ENCODE data around the gene NUDT8. TPM values are rescaled to one million over a fixed set of nuclear protein-coding genes. Genes with fewer than 3 reads are reported as not detected.
A peak's percentile ranks its signal among the peaks of the same experiment; 100 is the strongest.

The NUDT8 gene
- total and polyA plus RNA-seq, 2 experiments from 2014 or later = 5.0 to 15.1 TPM

DNA sequence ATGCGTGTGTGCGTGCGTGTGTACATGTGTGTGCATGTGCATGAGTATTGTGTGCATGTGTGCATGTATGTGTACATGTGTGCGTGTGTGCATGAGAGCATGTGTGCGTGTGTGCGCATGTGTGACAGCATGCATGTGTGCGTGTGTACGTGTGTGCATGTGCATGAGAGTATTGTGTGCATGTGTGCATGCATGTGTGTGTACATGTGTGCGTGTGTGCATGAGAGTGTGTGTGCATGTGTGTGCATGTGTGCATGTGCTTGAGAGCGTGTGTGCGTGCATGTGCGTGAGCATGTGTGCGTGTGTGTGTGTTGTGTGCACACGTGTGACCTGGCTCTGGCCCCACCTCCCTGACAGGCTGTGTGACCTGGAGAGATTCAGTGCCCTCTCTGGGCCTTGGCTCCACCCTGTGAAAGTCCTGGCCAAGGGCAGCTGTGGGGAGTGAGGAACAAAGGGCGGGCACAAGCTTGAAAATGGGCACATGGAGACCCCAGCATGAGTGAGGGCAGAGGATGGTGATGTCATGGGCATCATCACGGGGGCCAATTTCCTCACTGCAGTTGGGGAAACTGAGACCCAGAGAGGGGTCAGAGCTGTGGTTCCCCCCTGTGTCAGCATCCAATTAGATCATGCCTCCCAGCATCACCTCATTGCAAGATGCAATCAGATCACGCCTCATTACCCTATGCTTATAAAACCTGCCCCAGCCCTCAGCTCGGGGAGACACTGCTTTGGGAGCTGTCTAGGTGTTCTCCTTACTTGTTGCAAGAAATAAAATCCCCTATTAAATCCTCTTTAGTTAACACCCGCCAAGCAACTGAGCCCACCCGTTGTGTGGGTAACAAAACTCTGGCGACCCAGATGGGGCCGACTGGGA is 20.1 kb upstream of the NUDT8 start:
- no peak for DNase-seq (ENCODE audit: low spot score)
- Mint-ChIP-seq H3K27ac (no peak overlapping the region), H3K27me3 (ENCODE audit: insufficient read depth, low read depth, poor library complexity) (peaks cover 12% of the 10 kb centered on the region), H3K4me3 (no peak overlapping the region), H3K9me3 (peaks cover 5% of the 10 kb centered on the region; the same call in 2 of the 3 replicates), H3K4me1 (peaks cover 7% of the 10 kb centered on the region; the same call in 2 of the 3 replicates), H3K36me3 (ENCODE audit: low read depth) (no peaks in the 10 kb centered on the region)
- Histone ChIP-seq H3K4me2 (no peak overlapping the region), H3K79me2 (replicated peaks; ENCODE audit: insufficient read depth) (no peaks in the 10 kb centered on the region), H3K27ac (ENCODE audit: low read depth) (no peak overlapping the region), H2AFZ (peak overlapping the region; percentile 98), H3K9me2 (ENCODE audit: insufficient read depth) (no peaks in the 10 kb centered on the region), H3K4me1 (ENCODE audit: insufficient read depth) (no peaks in the 10 kb centered on the region), H3K27me3 (ENCODE audit: insufficient read depth) (no peaks in the 10 kb centered on the region), H3F3A (replicated peaks; ENCODE audit: low read depth) (0 out of 2 replicates have a peak, but pooled peaks cover 4% of the 10 kb centered on the region), H3K36me3 (ENCODE audit: insufficient read depth) (no peaks in the 10 kb centered on the region), H4K20me1 (replicated peaks; ENCODE audit: insufficient read depth) (no peaks in the 10 kb centered on the region), H3K4me3 (no peak overlapping the region)
- TF ChIP-seq, protein P1, sequence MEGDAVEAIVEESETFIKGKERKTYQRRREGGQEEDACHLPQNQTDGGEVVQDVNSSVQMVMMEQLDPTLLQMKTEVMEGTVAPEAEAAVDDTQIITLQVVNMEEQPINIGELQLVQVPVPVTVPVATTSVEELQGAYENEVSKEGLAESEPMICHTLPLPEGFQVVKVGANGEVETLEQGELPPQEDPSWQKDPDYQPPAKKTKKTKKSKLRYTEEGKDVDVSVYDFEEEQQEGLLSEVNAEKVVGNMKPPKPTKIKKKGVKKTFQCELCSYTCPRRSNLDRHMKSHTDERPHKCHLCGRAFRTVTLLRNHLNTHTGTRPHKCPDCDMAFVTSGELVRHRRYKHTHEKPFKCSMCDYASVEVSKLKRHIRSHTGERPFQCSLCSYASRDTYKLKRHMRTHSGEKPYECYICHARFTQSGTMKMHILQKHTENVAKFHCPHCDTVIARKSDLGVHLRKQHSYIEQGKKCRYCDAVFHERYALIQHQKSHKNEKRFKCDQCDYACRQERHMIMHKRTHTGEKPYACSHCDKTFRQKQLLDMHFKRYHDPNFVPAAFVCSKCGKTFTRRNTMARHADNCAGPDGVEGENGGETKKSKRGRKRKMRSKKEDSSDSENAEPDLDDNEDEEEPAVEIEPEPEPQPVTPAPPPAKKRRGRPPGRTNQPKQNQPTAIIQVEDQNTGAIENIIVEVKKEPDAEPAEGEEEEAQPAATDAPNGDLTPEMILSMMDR (conservative IDR thresholded peaks at IDR 0.05; ENCODE audit: low read depth in 2 of 2) = no peak
- TF ChIP-seq POLR2AphosphoS5 (IDR thresholded peaks at IDR 0.05; ENCODE audit: low read depth) = no peak
- no peak for TF ChIP-seq NANOG (IDR thresholded peaks at IDR 0.05; ENCODE audit: borderline replicate concordance)
- TF ChIP-seq, protein P2, sequence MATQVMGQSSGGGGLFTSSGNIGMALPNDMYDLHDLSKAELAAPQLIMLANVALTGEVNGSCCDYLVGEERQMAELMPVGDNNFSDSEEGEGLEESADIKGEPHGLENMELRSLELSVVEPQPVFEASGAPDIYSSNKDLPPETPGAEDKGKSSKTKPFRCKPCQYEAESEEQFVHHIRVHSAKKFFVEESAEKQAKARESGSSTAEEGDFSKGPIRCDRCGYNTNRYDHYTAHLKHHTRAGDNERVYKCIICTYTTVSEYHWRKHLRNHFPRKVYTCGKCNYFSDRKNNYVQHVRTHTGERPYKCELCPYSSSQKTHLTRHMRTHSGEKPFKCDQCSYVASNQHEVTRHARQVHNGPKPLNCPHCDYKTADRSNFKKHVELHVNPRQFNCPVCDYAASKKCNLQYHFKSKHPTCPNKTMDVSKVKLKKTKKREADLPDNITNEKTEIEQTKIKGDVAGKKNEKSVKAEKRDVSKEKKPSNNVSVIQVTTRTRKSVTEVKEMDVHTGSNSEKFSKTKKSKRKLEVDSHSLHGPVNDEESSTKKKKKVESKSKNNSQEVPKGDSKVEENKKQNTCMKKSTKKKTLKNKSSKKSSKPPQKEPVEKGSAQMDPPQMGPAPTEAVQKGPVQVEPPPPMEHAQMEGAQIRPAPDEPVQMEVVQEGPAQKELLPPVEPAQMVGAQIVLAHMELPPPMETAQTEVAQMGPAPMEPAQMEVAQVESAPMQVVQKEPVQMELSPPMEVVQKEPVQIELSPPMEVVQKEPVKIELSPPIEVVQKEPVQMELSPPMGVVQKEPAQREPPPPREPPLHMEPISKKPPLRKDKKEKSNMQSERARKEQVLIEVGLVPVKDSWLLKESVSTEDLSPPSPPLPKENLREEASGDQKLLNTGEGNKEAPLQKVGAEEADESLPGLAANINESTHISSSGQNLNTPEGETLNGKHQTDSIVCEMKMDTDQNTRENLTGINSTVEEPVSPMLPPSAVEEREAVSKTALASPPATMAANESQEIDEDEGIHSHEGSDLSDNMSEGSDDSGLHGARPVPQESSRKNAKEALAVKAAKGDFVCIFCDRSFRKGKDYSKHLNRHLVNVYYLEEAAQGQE (IDR thresholded peaks at IDR 0.05; ENCODE audit: unreplicated experiment) = no peak
- no peak for ATAC-seq

- H3F3A ChIP-seq (replicated peaks; ENCODE audit: low read depth) = 0 out of 2 replicates have a peak, but pooled peaks cover 4% of the 10 kb centered on the region
- no peaks in the 10 kb centered on the region for H3K27me3 ChIP-seq (ENCODE audit: insufficient read depth)
- H2AFZ ChIP-seq = no peak overlapping the region
- no peak overlapping the region for H3K27ac ChIP-seq (ENCODE audit: low read depth)
- Mint-ChIP-seq H3K9me3 (no peaks in the 10 kb centered on the region; the same call in 1 of the 3 replicates), H3K27ac (no peak overlapping the region), H3K27me3 (ENCODE audit: insufficient read depth, low read depth, poor library complexity) (peaks cover 11% of the 10 kb centered on the region), H3K4me1 (peaks cover 9% of the 10 kb centered on the region; the same call in 2 of the 3 replicates), H3K4me3 (no peak overlapping the region), H3K36me3 (ENCODE audit: low read depth) (no peaks in the 10 kb centered on the region)
- H3K36me3 ChIP-seq (ENCODE audit: insufficient read depth) = no peaks in the 10 kb centered on the region
- DNase-seq (ENCODE audit: low spot score) = no peak
- H4K20me1 ChIP-seq (replicated peaks; ENCODE audit: insufficient read depth) = no peaks in the 10 kb centered on the region
- H3K79me2 ChIP-seq (replicated peaks; ENCODE audit: insufficient read depth) = no peaks in the 10 kb centered on the region
- no peak for ATAC-seq
- H3K4me1 ChIP-seq (ENCODE audit: insufficient read depth) = no peaks in the 10 kb centered on the region
- H3K4me3 ChIP-seq = no peak overlapping the region
- H3K9me2 ChIP-seq (ENCODE audit: insufficient read depth) = no peaks in the 10 kb centered on the region
- H3K4me2 ChIP-seq = no peak overlapping the region
- TF ChIP-seq NANOG (IDR thresholded peaks at IDR 0.05; ENCODE audit: borderline replicate concordance) (no peak), CREB1 (CRISPR knock-in tag; IDR thresholded peaks at IDR 0.05; ENCODE audit: low read depth) (no peak), EZH2phosphoT487 (IDR thresholded peaks at IDR 0.05; ENCODE audit: unreplicated experiment) (no peak)
- TF ChIP-seq, protein P3, sequence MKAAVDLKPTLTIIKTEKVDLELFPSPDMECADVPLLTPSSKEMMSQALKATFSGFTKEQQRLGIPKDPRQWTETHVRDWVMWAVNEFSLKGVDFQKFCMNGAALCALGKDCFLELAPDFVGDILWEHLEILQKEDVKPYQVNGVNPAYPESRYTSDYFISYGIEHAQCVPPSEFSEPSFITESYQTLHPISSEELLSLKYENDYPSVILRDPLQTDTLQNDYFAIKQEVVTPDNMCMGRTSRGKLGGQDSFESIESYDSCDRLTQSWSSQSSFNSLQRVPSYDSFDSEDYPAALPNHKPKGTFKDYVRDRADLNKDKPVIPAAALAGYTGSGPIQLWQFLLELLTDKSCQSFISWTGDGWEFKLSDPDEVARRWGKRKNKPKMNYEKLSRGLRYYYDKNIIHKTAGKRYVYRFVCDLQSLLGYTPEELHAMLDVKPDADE (IDR thresholded peaks at IDR 0.05) = no peak
- TF ChIP-seq, protein P1 (conservative IDR thresholded peaks at IDR 0.05; ENCODE audit: low read depth in 2 of 2) = no peak
- TF ChIP-seq, protein P2 (IDR thresholded peaks at IDR 0.05; ENCODE audit: unreplicated experiment) = no peak
Observed at GRCh38 chr11:67648796-67649613, 19.3 kb upstream of the NUDT8 start.

Data from GM23338 (cell line).